Spinal cord (tissue), 10 donors: ENCODE data around the gene ZNF609. TPM values are rescaled to one million over a fixed set of nuclear protein-coding genes. Genes with fewer than 3 reads are reported as not detected.
"Not testable (repeated sequence)": the region's sequence is repeated elsewhere in the genome, so short reads cannot be mapped to it uniquely, and the experiment has no call there.

ENCODE experiments used
- DNase-seq, 6 donors: peaks; one replicate each; pipeline versions ENCODE4 v3.0.0 to v3.0.0-alpha.2; 2013 to 2015; ENCODE audit warnings: low spot score in 6 of 6, low read depth in 4 of 6
- H3K27ac ChIP-seq: one replicate; pipeline ENCODE4 v1.5.1; 2013; ENCODE audit warnings: low read depth, low read length, control low read depth
- H3K27me3 ChIP-seq: one replicate; pipeline ENCODE4 v1.6.1; 2013; ENCODE audit warnings: low read length; ENCODE audit not compliant: control insufficient read depth, insufficient read depth
- H3K36me3 ChIP-seq: one replicate; pipeline ENCODE4 v1.6.1; 2013; ENCODE audit warnings: low read length; ENCODE audit not compliant: control insufficient read depth, insufficient read depth
- H3K4me1 ChIP-seq: one replicate; pipeline ENCODE4 v1.6.1; 2013; ENCODE audit warnings: low read length; ENCODE audit not compliant: control insufficient read depth, insufficient read depth
- H3K4me3 ChIP-seq: one replicate; pipeline ENCODE4 v1.5.1; 2013; ENCODE audit warnings: low read depth, low read length, control low read depth
- H3K9me3 ChIP-seq: one replicate; pipeline ENCODE4 v1.6.1; 2013; ENCODE audit warnings: low read length; ENCODE audit not compliant: control insufficient read depth, insufficient read depth
- WGBS: methylation state at CpG from one replicate; pipeline ENCODE4 v1.1.5; 2013; ENCODE audit warnings: missing lambda C conversion rate; ENCODE audit not compliant: insufficient coverage; 5-methylcytosine and 5-hydroxymethylcytosine counted together
- polyA plus RNA-seq, 2 donors: library from polyadenylated mRNA; unstranded; fragments of 120-200 nt; gene quantifications; one replicate each; pipeline ENCODE4 v1.2.1, GENCODE V29; 2013; ENCODE audit not compliant: insufficient read length in 2 of 2
- total RNA-seq, 2 donors: library from RNA; depleted of rRNA in 1 of 2; stranded (reverse); fragments of 120-200 nt in 1 of 2; fragments of >200 nt in 1 of 2; gene quantifications; one replicate each; pipeline versions ENCODE4 v1.2.3 to v1.2.4, GENCODE V29; 2013 to 2014
- donor health status: healthy.

ZNF609 gene
- total and polyA plus RNA-seq, 4 donors, result 20.9 to 34.5 (median 30.6) TPM

DNA sequence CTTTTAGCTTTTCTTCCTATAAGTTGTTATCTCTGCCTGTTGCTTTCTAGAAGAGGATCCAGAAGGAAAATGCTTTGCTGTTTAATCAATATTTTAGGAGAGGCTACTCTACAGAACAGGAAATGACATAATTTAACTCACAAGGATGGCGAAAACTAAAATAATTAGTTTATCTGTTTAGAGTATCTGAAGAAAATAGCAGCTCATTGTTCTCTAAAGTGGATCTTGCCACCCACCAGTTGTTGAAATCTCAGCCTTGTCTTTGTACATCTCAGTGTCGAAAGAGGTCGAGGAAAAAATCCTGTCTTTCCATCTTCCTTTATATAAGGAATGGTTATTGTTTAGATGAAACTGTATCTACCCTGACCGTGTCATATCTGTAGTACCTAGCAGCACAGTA, 126.6 kb downstream of the ZNF609 start:
- H3K36me3 ChIP-seq, result no peaks in the 10 kb centered on the region
- H3K4me3 ChIP-seq, result no peak overlapping the region
- peaks cover 1% of the 10 kb centered on the region for H3K9me3 ChIP-seq
- no peak overlapping the region for H3K27ac ChIP-seq
- DNase-seq, result no peak
- H3K4me1 ChIP-seq, result peaks cover 5% of the 10 kb centered on the region
- no peaks in the 10 kb centered on the region for H3K27me3 ChIP-seq
- no CpG with 5 or more reads among the region's 4 CpGs for WGBS

GRCh38 chr15:64589435-64590084, 129.2 kb downstream of the ZNF609 start:
- peaks cover 5% of the 10 kb centered on the region for H3K4me1 ChIP-seq

DNA sequence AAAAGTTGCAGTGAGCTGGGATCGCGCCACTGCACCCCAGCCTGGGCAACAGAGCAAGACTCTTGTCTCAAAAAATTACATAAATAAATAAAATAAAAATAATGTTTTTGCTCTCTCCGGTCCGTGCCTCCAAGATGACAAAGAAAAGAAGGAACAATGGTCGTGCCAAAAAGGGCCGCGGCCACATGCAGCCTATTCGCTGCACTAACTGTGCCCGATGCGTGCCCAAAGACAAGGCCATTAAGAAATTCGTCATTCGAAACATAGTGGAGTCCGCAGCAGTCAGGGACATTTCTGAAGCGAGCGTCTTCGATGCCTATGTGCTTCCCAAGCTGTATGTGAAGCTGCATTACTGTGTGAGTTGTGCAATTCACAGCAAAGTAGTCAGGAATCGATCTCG, 132.5 kb downstream of the ZNF609 start:
- H3K27me3 ChIP-seq, H3K27ac ChIP-seq: not testable (repeated sequence)
- WGBS, result 85% methylated on average over 14 of the region's 18 CpGs

More at GRCh38 chr15:64589435-64590084, 129.2 kb downstream of the ZNF609 start:
- Histone ChIP-seq H3K36me3 (no peaks in the 10 kb centered on the region), H3K4me3 (no peak overlapping the region), H3K27me3 (no peaks in the 10 kb centered on the region), H3K27ac (no peak overlapping the region), H3K9me3 (no peaks in the 10 kb centered on the region)
- WGBS, result 100% methylated on average over 2 of the region's 3 CpGs
- DNase-seq, result no peak

DNA sequence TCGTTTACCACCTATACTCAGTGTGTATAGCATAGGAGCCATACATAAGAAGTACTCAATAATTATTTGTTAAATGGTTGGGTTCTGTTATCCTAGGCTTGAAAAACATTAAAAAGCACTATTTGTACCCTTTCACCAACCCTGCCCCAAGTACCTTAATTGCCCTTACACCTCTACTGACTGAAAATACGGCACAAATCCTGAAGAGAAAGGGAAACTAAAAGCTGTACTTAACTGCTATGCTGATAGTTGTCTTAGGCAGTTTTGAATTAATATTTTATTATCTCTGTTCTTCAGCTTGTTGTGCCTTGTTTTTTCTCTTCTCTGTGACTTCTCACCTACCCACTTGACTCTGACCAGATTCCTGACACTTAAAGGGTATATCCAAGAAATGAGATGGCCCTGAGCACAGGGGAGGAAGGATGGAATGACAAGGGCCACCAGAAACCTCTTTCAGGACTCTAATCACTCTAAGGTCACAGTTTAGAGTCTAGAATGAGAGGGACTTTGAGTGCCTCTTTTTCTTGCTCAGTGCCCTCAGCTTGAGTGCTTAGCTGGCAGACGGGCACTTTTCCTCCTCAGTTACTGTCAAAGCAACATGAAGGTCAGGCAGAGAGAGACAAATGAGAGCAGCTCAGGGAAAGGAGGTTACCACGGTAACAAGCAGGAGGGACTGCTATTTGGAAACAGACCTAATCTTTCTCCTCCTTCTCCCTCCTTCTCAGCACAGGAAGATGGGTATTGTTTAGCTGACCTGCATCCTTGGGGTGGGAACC, 136.5 kb downstream of the ZNF609 start:
- Histone ChIP-seq H3K36me3 (no peaks in the 10 kb centered on the region), H3K27me3 (no peaks in the 10 kb centered on the region), H3K4me3 (no peak overlapping the region), H3K27ac (peak overlapping the region; percentile 65), H3K9me3 (no peaks in the 10 kb centered on the region), H3K4me1 (peaks cover 16% of the 10 kb centered on the region)
- WGBS, result no CpG with 5 or more reads among the region's 4 CpGs
- DNase-seq, result peak; percentile 51 to 94 (median 66)

More for the DNA sequence above, 132.5 kb downstream of the ZNF609 start:
- peaks cover 12% of the 10 kb centered on the region for H3K4me1 ChIP-seq
- not testable (repeated sequence) for H3K36me3 ChIP-seq, H3K4me3 ChIP-seq, DNase-seq, H3K9me3 ChIP-seq

DNA sequence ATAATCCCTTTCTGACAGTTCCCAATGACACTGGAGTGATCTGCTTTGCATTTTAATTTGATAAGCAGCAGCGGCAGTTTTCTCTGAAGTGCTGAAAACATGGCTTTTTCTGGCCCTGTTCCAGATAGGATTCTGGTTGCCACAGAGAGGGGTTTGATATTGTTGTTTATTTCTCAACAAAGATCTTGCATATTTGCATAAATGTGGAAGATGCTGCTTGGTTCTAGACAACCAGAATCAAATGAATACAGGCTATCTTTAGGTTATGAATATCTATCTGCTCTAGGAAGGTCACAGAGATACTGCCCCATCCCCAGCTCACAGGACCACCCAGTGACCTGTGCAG, 137.1 kb downstream of the ZNF609 start:
- Histone ChIP-seq H3K27me3 (no peaks in the 10 kb centered on the region), H3K4me3 (no peak overlapping the region), H3K9me3 (no peaks in the 10 kb centered on the region), H3K36me3 (no peaks in the 10 kb centered on the region), H3K27ac (peak overlapping the region; percentile 65), H3K4me1 (peaks cover 16% of the 10 kb centered on the region)
- WGBS, result no CpG with 5 or more reads among the region's 1 CpG
- DNase-seq, result peak in 2 of 6 donors; percentile 50 to 91

DNA sequence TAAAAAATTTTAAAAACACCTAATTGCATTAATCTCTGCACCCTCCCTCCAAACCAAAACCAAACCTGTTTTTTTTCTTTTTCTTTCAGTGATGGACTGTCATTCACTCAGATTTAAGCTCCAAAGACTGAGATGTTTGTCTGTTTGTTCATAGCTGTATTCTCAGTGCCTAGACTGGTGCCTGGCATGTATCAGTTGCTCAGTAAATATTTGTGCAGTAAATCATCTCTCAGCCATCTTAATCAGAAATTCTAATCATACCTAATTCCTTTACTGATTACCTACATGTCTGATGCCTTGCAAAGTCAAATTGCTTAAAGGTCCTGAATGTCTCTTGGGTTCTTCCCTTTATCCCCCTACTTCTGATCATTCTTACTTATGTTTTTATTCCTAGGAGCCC, 138.8 kb downstream of the ZNF609 start:
- Histone ChIP-seq H3K27me3 (no peaks in the 10 kb centered on the region), H3K9me3 (no peaks in the 10 kb centered on the region), H3K27ac (no peak overlapping the region), H3K4me3 (no peak overlapping the region), H3K36me3 (no peaks in the 10 kb centered on the region), H3K4me1 (peaks cover 16% of the 10 kb centered on the region)
- no peak for DNase-seq

GRCh38 chr15:64599716-64600115, 139.3 kb downstream of the ZNF609 start:
- WGBS, result 100% methylated on average over 1 of the region's 2 CpGs

DNA sequence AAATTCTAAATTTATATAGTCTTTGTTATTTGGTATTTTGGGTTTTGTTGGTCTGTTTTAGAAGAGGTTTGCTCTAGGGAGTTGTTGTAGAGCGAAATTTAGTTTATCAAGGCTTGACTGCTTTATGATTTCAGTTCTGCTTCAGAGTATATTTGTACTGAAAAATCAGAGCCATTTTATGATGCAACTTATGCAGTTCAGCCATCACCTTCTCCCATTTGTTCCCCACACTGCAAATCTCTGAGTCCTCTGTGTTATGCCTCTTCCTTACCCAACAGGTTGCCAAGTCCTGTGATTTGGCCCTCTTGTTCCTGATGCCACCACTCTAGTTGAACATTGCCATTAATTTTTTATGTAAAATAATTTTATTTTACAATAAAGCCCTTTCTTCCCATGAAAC, 140.4 kb downstream of the ZNF609 start:
- no peaks in the 10 kb centered on the region for H3K36me3 ChIP-seq
- no peaks in the 10 kb centered on the region for H3K27me3 ChIP-seq
- H3K4me1 ChIP-seq, result peaks cover 16% of the 10 kb centered on the region
- no peak for DNase-seq
- no peak overlapping the region for H3K4me3 ChIP-seq
- no peaks in the 10 kb centered on the region for H3K9me3 ChIP-seq
- no peak overlapping the region for H3K27ac ChIP-seq
- WGBS, result 60% methylated on average over 1 of the region's 1 CpG

More at GRCh38 chr15:64599716-64600115, 139.3 kb downstream of the ZNF609 start:
- H3K4me3 ChIP-seq, result no peak overlapping the region
- H3K9me3 ChIP-seq, result no peaks in the 10 kb centered on the region
- DNase-seq, result no peak
- H3K36me3 ChIP-seq, result no peaks in the 10 kb centered on the region
- H3K27ac ChIP-seq, result no peak overlapping the region
- H3K4me1 ChIP-seq, result peaks cover 16% of the 10 kb centered on the region
- H3K27me3 ChIP-seq, result no peaks in the 10 kb centered on the region

GRCh38 chr15:64604319-64604718, 143.9 kb downstream of the ZNF609 start:
- H3K4me1 ChIP-seq, result no peaks in the 10 kb centered on the region
- no peaks in the 10 kb centered on the region for H3K36me3 ChIP-seq
- DNase-seq, result no peak
- no peak overlapping the region for H3K4me3 ChIP-seq
- H3K9me3 ChIP-seq, result no peaks in the 10 kb centered on the region
- no peak overlapping the region for H3K27ac ChIP-seq
- H3K27me3 ChIP-seq, result no peaks in the 10 kb centered on the region

DNA sequence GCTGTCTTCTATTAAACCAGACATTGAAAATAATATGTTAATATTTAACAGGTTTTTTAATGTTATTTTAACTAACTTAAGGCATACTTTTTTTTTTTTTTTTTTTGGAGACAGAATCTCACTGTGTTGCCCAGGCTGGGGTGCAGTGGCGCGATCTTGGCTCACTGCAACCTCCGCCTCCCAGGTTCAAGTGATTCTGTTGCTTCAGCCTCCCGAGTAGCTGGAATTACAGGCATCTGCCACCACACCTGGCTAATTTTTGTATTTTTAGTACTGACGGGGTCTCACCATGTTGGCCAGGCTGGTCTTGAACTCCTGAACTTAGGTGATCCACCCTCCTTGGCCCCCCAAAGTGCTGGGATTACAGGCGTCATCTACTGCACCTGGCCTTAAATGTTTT, 147.0 kb downstream of the ZNF609 start:
- WGBS, result 98% methylated on average over 5 of the region's 6 CpGs
- not testable (repeated sequence) for DNase-seq

More for the DNA sequence above, 147.0 kb downstream of the ZNF609 start:
- H3K4me1 ChIP-seq, H3K4me3 ChIP-seq, H3K27me3 ChIP-seq, H3K9me3 ChIP-seq, H3K27ac ChIP-seq, H3K36me3 ChIP-seq: not testable (repeated sequence)
